Measurements from ENCODE around the gene TUB.

DNA sequence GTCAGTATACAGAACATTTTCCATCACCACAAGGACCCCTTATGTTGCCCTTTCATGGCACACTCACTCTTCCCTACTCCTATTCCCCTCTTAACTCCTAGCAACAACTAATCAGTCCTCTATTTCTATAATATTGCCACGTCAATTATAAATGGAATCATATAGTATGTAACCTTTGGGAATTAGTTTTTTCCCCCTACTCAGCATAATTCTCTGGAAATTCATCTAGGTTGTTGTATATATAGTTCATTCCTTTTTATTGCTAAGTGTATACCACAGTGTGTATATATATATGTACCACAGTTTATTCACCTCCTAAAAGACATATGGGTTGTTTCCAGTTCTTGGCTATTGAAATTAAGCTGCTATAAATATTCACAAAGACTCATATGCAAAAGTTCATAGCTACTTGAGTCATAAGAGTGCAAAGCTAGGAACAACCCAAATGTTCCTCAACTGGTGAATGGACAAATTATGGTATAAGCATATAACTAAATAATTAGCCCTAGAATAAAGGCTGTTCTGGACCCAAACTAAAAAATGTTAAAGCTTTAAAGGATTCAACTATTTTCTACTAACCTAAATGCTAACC is 41.3 kb downstream of the TUB start:
- TF ChIP-seq, protein P1, sequence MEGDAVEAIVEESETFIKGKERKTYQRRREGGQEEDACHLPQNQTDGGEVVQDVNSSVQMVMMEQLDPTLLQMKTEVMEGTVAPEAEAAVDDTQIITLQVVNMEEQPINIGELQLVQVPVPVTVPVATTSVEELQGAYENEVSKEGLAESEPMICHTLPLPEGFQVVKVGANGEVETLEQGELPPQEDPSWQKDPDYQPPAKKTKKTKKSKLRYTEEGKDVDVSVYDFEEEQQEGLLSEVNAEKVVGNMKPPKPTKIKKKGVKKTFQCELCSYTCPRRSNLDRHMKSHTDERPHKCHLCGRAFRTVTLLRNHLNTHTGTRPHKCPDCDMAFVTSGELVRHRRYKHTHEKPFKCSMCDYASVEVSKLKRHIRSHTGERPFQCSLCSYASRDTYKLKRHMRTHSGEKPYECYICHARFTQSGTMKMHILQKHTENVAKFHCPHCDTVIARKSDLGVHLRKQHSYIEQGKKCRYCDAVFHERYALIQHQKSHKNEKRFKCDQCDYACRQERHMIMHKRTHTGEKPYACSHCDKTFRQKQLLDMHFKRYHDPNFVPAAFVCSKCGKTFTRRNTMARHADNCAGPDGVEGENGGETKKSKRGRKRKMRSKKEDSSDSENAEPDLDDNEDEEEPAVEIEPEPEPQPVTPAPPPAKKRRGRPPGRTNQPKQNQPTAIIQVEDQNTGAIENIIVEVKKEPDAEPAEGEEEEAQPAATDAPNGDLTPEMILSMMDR (IDR thresholded peaks at IDR 0.05 in 8 of 11, conservative IDR thresholded peaks at IDR 0.05 in 3 of 11) = no peak
- no peak for TF ChIP-seq POLR2A (IDR thresholded peaks at IDR 0.05)

Measured in spleen (tissue), 7 donors.